Measurements from ENCODE around the gene TBC1D23.
A peak's percentile ranks its signal among the peaks of the same experiment; 100 is the strongest.

The TBC1D23 gene

DNA sequence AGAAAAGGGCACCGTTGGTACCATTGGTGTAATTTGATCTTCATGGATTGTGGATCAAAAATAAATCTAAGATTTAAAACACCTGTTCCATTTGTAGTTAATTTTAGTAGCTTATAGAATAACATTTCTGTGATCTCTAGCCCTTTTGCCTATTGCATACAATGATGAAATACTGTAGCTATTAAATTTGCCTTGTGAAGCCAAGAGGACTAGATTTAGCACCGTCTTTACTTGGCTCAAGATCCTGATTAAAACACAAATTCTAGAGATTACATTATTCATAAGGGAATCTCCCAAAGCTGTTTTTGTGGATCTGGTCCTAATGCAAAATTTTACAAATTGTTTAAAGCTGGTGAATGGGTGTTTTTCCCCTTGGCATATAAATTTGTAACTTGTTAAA lies 8.2 kb downstream of the TBC1D23 start:
- no peaks in the 10 kb centered on the region for H3K9me3 ChIP-seq (ENCODE audit: control insufficient read depth, low read length)
- no peak overlapping the region for H3K27ac ChIP-seq (ENCODE audit: low read length, poor library complexity, severe bottlenecking)
- no peak overlapping the region for H2AK5ac ChIP-seq (ENCODE audit: low read length, severe bottlenecking)
- H2BK5ac ChIP-seq (ENCODE audit: low read depth, low read length, poor library complexity, severe bottlenecking) = no peak overlapping the region
- no peak overlapping the region for H3K4ac ChIP-seq (ENCODE audit: low read depth in 1 of 2, low read length in 2 of 2)
- H3K18ac ChIP-seq (ENCODE audit: low read depth in 1 of 2, low read length in 2 of 2) = no peak overlapping the region
- H3K27me3 ChIP-seq (ENCODE audit: control insufficient read depth in 1 of 2, insufficient read depth in 1 of 2, low read length in 2 of 2) = no peaks in the 10 kb centered on the region
- no peak overlapping the region for H2BK12ac ChIP-seq (ENCODE audit: low read length in 2 of 2)
- H3K79me1 ChIP-seq (replicated peaks; ENCODE audit: low read length, poor library complexity, severe bottlenecking) = peaks cover 4% of the 10 kb centered on the region
- no peak overlapping the region for H3K14ac ChIP-seq (ENCODE audit: low read length in 2 of 2)
- H2BK15ac ChIP-seq (ENCODE audit: low read depth, poor library complexity, severe bottlenecking) = no peak overlapping the region
- no CpG with 5 or more reads among the region's 2 CpGs for WGBS
- H3K23ac ChIP-seq (ENCODE audit: low read length in 2 of 2) = no peak overlapping the region
- no peak overlapping the region for H3K4me2 ChIP-seq (ENCODE audit: low read length, poor library complexity, severe bottlenecking)
- H3K9ac ChIP-seq (ENCODE audit: low read length) = peak overlapping the region; percentile 81
- H2BK120ac ChIP-seq (ENCODE audit: low read depth, low read length) = no peak overlapping the region
- no peak for DNase-seq
- H4K8ac ChIP-seq (ENCODE audit: low read length) = no peak overlapping the region
- H3K4me1 ChIP-seq (ENCODE audit: control insufficient read depth, insufficient read depth, low read depth, low read length) = peaks cover 2% of the 10 kb centered on the region
- H3K4me3 ChIP-seq (ENCODE audit: insufficient read depth in 1 of 2, low read depth in 1 of 2, low read length in 2 of 2) = peak overlapping the region in 1 of 2 experiments; percentile 58
- peaks cover 0 to 3% of the 10 kb centered on the region in 2 experiments for H3K36me3 ChIP-seq (ENCODE audit: control insufficient read depth in 1 of 2, insufficient read depth in 2 of 2, low read depth in 1 of 2, low read length in 2 of 2)
- no peak overlapping the region for H2AFZ ChIP-seq (ENCODE audit: low read depth, low read length)
- no peak overlapping the region for H4K91ac ChIP-seq (ENCODE audit: low read length)

- no peak overlapping the region for H3K4ac ChIP-seq (ENCODE audit: low read depth in 1 of 2, low read length in 2 of 2)
- H3K4me1 ChIP-seq (ENCODE audit: control insufficient read depth, insufficient read depth, low read depth, low read length) = peaks cover 2% of the 10 kb centered on the region
- H3K14ac ChIP-seq (ENCODE audit: low read length in 2 of 2) = no peak overlapping the region
- no peaks in the 10 kb centered on the region for H3K27me3 ChIP-seq (ENCODE audit: control insufficient read depth in 1 of 2, insufficient read depth in 1 of 2, low read length in 2 of 2)
- peaks cover 4% of the 10 kb centered on the region for H3K79me1 ChIP-seq (replicated peaks; ENCODE audit: low read length, poor library complexity, severe bottlenecking)
- H3K18ac ChIP-seq (ENCODE audit: low read depth in 1 of 2, low read length in 2 of 2) = peak overlapping the region in 1 of 2 experiments; percentile 12
- peak overlapping the region; percentile 49 for H3K27ac ChIP-seq (ENCODE audit: low read length, poor library complexity, severe bottlenecking)
- H3K36me3 ChIP-seq (ENCODE audit: control insufficient read depth in 1 of 2, insufficient read depth in 2 of 2, low read depth in 1 of 2, low read length in 2 of 2) = peaks cover 0 to 3% of the 10 kb centered on the region in 2 experiments
- peak overlapping the region in 1 of 2 experiments; percentile 58 for H3K4me3 ChIP-seq (ENCODE audit: insufficient read depth in 1 of 2, low read depth in 1 of 2, low read length in 2 of 2)
- peak; percentile 93 for DNase-seq
- H4K91ac ChIP-seq (ENCODE audit: low read length) = no peak overlapping the region
- H2BK12ac ChIP-seq (ENCODE audit: low read length in 2 of 2) = no peak overlapping the region
- peak overlapping the region; percentile 17 for H2AK5ac ChIP-seq (ENCODE audit: low read length, severe bottlenecking)
- no peaks in the 10 kb centered on the region for H3K9me3 ChIP-seq (ENCODE audit: control insufficient read depth, low read length)
- no peak overlapping the region for H4K8ac ChIP-seq (ENCODE audit: low read length)
- H2BK120ac ChIP-seq (ENCODE audit: low read depth, low read length) = no peak overlapping the region
- WGBS = 20% methylated on average over 1 of the region's 2 CpGs
- H3K4me2 ChIP-seq (ENCODE audit: low read length, poor library complexity, severe bottlenecking) = no peak overlapping the region
- no peak overlapping the region for H3K23ac ChIP-seq (ENCODE audit: low read length in 2 of 2)
- peak overlapping the region; percentile 81 for H3K9ac ChIP-seq (ENCODE audit: low read length)
- no peak overlapping the region for H2BK5ac ChIP-seq (ENCODE audit: low read depth, low read length, poor library complexity, severe bottlenecking)
- no peak overlapping the region for H2AFZ ChIP-seq (ENCODE audit: low read depth, low read length)
- H2BK15ac ChIP-seq (ENCODE audit: low read depth, poor library complexity, severe bottlenecking) = no peak overlapping the region
Measured at GRCh38 chr3:100269410-100270214, 8.8 kb downstream of the TBC1D23 start.

DNA sequence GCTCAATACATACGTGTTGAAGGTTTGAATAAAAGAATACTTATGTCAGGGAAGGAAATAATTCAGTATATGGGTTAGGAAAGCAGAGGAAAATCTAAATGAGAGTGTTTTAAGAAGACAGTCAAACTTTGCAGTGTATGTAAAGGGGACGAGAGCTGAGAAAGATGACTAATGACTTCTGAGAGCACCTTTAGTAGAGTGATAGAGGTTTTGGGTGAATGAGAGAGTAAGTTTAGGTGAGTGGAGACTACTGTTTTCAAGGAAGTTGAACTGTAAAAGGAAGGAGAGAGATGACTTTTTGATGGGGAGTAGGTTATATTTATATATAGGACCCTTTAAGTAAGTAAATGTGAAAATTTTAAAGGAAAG lies 9.4 kb downstream of the TBC1D23 start:
- Histone ChIP-seq H4K91ac (ENCODE audit: low read length) (no peak overlapping the region), H2AFZ (ENCODE audit: low read depth, low read length) (no peak overlapping the region), H3K9me3 (ENCODE audit: control insufficient read depth, low read length) (no peaks in the 10 kb centered on the region), H3K4me2 (ENCODE audit: low read length, poor library complexity, severe bottlenecking) (no peak overlapping the region), H3K18ac (ENCODE audit: low read depth in 1 of 2, low read length in 2 of 2) (no peak overlapping the region), H2BK5ac (ENCODE audit: low read depth, low read length, poor library complexity, severe bottlenecking) (no peak overlapping the region), H3K4ac (ENCODE audit: low read depth in 1 of 2, low read length in 2 of 2) (no peak overlapping the region), H3K27ac (ENCODE audit: low read length, poor library complexity, severe bottlenecking) (peak overlapping the region; percentile 40), H2BK12ac (ENCODE audit: low read length in 2 of 2) (no peak overlapping the region), H3K36me3 (ENCODE audit: control insufficient read depth in 1 of 2, insufficient read depth in 2 of 2, low read depth in 1 of 2, low read length in 2 of 2) (peaks cover 0 to 3% of the 10 kb centered on the region in 2 experiments), H3K23ac (ENCODE audit: low read length in 2 of 2) (no peak overlapping the region), H3K4me3 (ENCODE audit: insufficient read depth in 1 of 2, low read depth in 1 of 2, low read length in 2 of 2) (peak overlapping the region in 1 of 2 experiments; percentile 58), H2BK120ac (ENCODE audit: low read depth, low read length) (no peak overlapping the region), H3K79me1 (replicated peaks; ENCODE audit: low read length, poor library complexity, severe bottlenecking) (peaks cover 9% of the 10 kb centered on the region), H3K14ac (ENCODE audit: low read length in 2 of 2) (no peak overlapping the region), H3K4me1 (ENCODE audit: control insufficient read depth, insufficient read depth, low read depth, low read length) (peaks cover 3% of the 10 kb centered on the region), H3K9ac (ENCODE audit: low read length) (peak overlapping the region; percentile 81), H2BK15ac (ENCODE audit: low read depth, poor library complexity, severe bottlenecking) (no peak overlapping the region), H2AK5ac (ENCODE audit: low read length, severe bottlenecking) (no peak overlapping the region), H3K27me3 (ENCODE audit: control insufficient read depth in 1 of 2, insufficient read depth in 1 of 2, low read length in 2 of 2) (no peaks in the 10 kb centered on the region), H4K8ac (ENCODE audit: low read length) (no peak overlapping the region)
- WGBS = 32% methylated on average over 2 of the region's 2 CpGs
- DNase-seq = no peak

GRCh38 chr3:100271522-100271921 lies 10.7 kb downstream of the TBC1D23 start:
- Histone ChIP-seq H4K8ac (ENCODE audit: low read length) (no peak overlapping the region), H3K27me3 (ENCODE audit: control insufficient read depth in 1 of 2, insufficient read depth in 1 of 2, low read length in 2 of 2) (no peaks in the 10 kb centered on the region), H3K23ac (ENCODE audit: low read length in 2 of 2) (no peak overlapping the region), H2AFZ (ENCODE audit: low read depth, low read length) (no peak overlapping the region), H4K91ac (ENCODE audit: low read length) (no peak overlapping the region), H2AK5ac (ENCODE audit: low read length, severe bottlenecking) (no peak overlapping the region), H3K27ac (ENCODE audit: low read length, poor library complexity, severe bottlenecking) (no peak overlapping the region), H3K4me3 (ENCODE audit: insufficient read depth in 1 of 2, low read depth in 1 of 2, low read length in 2 of 2) (no peak overlapping the region), H3K9me3 (ENCODE audit: control insufficient read depth, low read length) (no peaks in the 10 kb centered on the region), H3K14ac (ENCODE audit: low read length in 2 of 2) (no peak overlapping the region), H3K4me2 (ENCODE audit: low read length, poor library complexity, severe bottlenecking) (no peak overlapping the region), H3K4me1 (ENCODE audit: control insufficient read depth, insufficient read depth, low read depth, low read length) (peaks cover 3% of the 10 kb centered on the region), H3K18ac (ENCODE audit: low read depth in 1 of 2, low read length in 2 of 2) (no peak overlapping the region), H3K9ac (ENCODE audit: low read length) (no peak overlapping the region), H2BK120ac (ENCODE audit: low read depth, low read length) (no peak overlapping the region), H3K4ac (ENCODE audit: low read depth in 1 of 2, low read length in 2 of 2) (no peak overlapping the region), H3K79me1 (replicated peaks; ENCODE audit: low read length, poor library complexity, severe bottlenecking) (peaks cover 11% of the 10 kb centered on the region), H2BK15ac (ENCODE audit: low read depth, poor library complexity, severe bottlenecking) (no peak overlapping the region), H2BK5ac (ENCODE audit: low read depth, low read length, poor library complexity, severe bottlenecking) (no peak overlapping the region), H2BK12ac (ENCODE audit: low read length in 2 of 2) (no peak overlapping the region), H3K36me3 (ENCODE audit: control insufficient read depth in 1 of 2, insufficient read depth in 2 of 2, low read depth in 1 of 2, low read length in 2 of 2) (peaks cover 0 to 3% of the 10 kb centered on the region in 2 experiments)
- 95% methylated on average over 1 of the region's 1 CpG for WGBS
- no peak for DNase-seq

All from mesenchymal stem cell (in vitro differentiated cells and primary cell).